Erythroblast (primary cell): Measurements from ENCODE around the gene ZNHIT1.

Experiments
- GATA1 ChIP-seq: IDR thresholded peaks from 2 replicates; pipeline ENCODE4 v1.6.1; 2011; ENCODE audit warnings: low read depth, mild to moderate bottlenecking, control low read depth, low read length, moderate library complexity
- POLR2A ChIP-seq: IDR thresholded peaks from 2 replicates; pipeline ENCODE4 v1.6.1; 2011; ENCODE audit warnings: mild to moderate bottlenecking, low read length

DNA sequence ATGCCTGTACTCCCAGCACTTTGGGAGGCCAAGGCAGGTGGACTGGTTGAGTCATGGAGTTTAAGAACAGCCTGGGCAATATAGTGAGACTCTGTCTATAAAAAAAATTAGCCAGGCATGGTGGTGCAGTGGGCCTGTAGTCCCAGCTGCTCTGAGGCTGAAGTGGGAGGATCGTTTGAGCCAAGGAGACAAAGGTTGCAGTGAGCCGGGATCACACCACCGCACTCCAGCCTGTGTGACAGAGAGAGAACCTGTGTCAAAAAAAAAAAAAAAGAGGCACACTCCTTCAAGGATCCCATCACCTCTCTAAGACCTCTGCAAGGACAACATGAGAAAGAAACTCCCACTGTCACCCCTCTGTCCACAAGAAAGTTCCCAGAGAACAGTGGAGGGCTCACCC, 42.3 kb upstream of the ZNHIT1 start:
- TF ChIP-seq POLR2A (no peak), GATA1 (no peak)
